HG02678 (cell line): ENCODE measurements around the gene HHLA2.

Experiments used
- ATAC-seq: cut with Tn5 transposase; IDR thresholded peaks from one replicate; pipeline ENCODE4 v1.9.1; 2021; ENCODE audit warnings: mild to moderate bottlenecking, moderate library complexity; ENCODE audit not compliant: unreplicated experiment

Gene HHLA2

GRCh38 chr3:108414007-108414406 lies 117.7 kb downstream of the HHLA2 start:
- no peak for ATAC-seq

DNA sequence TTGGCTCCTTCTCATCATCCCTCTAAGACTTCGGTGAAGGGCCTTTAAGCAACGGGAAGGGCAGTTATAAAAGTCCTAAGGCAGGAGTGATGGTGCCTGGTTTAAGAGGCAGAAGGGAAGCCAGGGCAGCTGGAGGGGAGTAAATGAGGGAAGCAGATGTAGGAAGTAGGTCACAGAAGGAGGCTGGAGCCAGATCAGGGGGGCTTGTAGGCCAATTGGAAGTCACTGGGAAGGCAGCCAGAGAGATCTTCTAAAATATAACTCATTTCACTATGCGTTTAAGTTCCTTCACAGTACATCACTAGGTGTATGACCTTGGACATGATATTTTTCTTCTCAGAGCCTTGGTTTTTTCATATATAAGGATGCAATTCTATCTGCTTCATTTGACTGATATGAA lies 119.3 kb downstream of the HHLA2 start:
- ATAC-seq, result no peak

DNA sequence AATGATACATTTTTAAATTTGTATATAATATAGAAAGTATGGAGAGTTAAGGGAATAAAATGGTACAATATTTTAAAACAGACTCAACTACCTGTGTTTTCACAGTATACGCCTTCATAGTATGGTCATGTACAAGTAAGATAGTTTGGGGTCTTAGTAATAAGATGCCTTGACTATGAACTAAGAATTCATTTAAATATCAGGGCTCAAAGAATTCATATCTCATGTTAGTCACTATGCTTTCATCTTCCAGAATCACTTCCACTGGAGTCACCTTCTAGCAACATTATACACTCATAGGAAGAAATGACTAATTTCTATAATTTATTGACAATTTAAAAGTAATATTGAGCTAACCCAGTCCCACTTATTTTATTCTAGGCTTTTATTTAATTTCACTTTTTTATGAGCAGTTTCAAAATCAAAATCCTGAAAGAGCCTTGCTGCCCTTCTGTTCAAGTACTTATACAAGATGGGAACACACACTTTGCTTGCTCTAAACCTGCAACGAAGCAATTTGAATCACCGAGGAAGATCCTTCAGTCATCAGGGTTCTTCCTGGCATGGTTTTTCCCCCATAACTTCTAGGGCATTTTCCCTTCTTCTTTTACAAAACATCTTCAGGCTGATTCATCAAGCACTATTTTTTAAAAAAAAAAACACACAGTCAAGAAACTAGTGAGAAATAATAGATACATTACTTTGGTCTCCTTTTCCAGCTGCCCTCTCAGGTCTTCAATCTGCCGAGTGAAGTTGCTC lies 119.9 kb downstream of the HHLA2 start:
- ATAC-seq, result no peak

DNA sequence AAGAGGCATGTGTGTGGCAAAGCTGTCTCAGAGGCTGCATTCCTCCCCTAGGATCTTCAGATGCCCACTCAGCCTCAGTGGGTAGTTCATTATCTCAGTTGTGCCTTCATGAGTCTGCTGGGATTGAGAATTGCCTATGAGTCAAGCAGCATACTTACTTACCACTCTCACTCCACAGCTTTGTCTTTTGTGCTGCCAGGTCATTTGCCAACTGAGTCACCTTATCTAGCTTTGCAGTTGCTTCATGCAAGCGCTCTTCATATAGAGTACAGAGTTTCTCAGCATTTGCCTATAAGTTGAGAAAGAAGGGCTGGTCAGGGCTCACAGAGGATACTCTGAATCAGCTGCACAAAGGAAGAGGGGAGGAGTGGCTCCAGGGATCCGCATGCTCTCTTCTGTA lies 124.6 kb downstream of the HHLA2 start:
- no peak for ATAC-seq
